DMS153 treated with DMSO at 0.1 percent for 48 hours (cell line): ENCODE results near the gene PRKAG2.
"Not testable (repeated sequence)": the region's sequence is repeated elsewhere in the genome, so short reads cannot be mapped to it uniquely, and the experiment has no call there.

Experiments
- DNase-seq: peaks from one replicate; lab custom pipeline; 2025; ENCODE audit not compliant: unreplicated experiment; lab: John Stamatoyannopoulos, UW

The PRKAG2 gene

DNA sequence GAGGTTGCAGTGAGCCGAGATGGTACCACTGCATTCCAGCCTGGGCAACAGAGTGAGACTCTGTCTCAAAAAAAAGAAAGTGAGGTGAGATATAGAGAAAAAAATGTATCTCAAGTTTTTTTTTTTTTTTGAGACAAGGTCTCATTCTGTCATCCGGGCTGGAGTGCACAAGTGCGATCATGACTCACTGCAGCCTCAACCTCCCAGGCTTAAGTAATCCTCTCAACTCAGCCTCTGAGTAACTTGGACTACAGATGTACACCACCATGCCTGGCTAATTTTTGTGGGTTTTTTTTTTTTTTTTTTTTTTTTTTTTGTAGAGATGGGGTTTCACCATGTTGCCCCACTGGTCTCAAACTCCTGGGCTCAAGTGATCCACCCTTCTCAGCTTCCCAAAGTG lies 303.9 kb downstream of the PRKAG2 start:
- not testable (repeated sequence) for DNase-seq

DNA sequence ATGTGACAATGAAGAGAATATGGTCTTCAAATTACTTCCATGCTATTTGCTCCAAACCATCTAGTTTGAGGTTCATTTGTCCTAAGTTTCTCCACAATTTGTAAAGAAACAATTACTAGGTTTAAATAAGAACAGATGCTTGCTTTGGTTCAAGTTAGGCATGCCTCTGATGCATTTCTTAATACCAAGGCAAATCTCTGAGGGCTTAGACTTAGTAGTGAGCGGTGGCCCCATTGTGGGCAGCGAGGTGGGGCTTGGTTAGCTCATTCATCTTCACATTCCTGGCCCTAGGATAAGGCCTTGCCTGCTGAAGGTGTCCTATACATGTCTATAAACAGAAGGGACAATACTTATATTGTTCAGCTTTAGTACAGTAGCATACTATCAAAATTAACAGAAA lies 304.8 kb downstream of the PRKAG2 start:
- no peak for DNase-seq

DNA sequence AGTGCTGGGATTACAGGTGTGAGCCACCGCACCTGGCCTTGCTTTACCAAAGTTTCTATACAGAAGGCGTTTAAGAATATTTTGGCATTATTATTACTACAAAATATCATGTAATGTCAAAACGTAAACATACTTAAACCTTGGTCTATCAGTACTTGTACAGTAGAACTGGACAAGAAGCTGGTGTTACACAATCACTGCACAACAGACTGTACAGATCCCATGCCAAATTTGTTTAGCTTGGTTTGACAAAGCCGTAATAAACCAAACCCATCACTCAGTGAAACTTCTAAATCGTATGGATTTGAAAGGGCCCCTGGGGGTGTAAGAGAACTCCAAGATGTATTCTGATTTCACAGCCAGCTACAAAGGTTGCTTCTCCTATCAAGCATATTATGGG lies 305.4 kb downstream of the PRKAG2 start:
- no peak for DNase-seq

DNA sequence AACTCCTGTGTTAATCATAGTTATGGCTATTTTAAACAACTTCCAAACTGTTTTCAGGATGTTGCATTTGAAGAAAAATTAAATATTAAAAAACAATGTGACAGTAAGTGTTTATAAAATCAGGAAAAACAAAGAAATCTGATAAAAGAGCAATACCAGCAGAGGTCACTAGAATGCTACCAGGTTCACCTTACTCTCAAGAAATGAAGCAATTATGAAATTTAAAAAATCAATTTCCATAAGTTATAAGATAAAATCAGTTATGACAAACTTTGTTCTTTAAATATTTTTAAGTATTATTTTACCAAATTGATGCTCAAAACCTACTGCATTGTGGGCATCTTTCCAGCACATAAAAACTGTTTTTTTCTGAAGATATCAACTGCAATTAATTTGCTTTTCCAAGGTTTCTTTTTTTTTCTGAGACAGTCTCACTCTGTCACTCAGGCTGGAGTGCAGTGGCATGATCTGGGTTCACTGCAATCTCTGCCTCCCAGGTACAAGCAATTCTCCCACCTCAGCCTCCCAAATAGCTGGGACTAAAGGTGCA lies 306.5 kb downstream of the PRKAG2 start:
- no peak for DNase-seq

DNA sequence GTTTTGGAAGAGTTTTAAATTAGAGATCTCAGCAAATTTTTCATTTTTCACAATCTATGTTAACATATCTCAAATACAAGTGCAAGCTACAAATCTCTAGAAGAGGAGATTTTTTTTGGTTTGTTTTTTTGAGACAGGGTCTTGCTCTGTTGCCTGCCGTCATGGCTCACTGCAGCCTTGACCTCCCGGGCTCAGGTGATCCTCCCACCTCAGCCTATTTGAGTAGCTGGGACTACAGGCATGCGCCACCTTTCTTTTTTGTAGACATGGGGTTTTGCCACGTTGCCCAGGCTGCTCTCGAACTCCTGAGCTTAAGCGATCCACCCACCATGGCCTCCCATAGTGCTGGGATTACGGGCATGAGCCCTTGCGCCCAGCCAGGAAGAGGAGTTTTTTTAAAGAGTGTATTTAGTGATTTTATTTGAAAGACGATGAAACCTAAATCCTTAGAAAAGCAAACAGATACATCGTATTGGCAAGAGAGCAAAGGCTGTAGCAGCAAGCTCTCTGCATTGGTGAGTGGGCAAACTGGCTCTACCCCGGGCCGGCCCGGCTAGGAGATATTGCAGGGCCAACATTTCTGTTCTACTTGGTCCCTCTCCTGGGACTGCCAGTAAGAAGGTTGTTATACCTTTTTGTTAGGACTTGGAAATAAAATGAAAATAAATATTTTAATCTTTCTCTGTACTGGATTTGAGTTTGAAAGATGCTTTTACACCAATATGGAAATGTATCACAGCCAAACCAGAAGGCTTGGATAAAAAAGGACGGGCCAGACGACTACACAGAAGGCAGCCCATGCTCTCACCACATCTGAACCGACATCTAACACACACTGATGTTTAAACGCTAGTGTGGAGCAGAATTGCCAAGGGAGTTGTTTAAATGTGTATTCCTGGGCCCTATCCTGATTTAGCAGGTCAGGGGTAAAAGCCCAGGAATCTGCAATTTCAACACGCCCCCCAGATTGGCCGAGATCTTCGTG lies 307.7 kb downstream of the PRKAG2 start:
- no peak for DNase-seq

DNA sequence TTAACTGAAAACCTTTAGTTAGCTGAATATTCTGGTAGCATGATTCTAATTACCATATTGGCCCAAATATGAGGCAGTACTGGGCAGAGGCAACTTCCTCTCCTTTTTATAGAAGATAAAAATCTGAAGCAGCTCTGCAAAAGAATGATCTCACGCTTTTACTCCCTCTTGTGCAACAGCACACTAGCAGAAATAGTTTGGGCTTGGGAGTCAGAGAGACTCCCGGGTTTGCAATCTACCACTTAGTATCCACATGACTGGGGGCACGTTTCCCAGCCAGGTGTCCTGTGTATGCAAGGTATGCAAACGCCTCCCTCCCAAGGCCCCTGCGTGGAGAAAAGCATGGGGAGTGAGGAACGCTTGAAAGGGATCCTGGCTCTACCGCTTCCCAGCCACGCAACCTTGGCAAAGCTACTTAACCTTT lies 310.0 kb downstream of the PRKAG2 start:
- no peak for DNase-seq

DNA sequence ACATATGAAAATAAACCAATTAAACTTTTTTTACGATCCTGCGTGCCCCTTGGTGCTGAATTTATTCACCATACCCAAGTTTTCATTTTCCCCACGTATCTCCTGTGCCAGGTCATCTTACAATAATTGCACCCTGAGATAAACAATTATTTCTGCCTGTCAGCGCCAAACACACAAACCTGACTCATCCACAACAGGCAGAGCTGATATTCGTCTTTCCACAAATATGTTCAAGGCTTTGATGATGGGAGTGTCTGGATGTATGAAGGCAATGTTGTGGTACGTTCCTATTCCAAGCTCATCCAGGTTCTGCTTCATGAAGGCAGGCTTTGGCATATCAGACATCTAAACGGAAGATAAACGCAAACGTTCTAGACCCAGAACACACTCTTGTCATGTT lies 311.4 kb downstream of the PRKAG2 start:
- DNase-seq, result no peak

DNA sequence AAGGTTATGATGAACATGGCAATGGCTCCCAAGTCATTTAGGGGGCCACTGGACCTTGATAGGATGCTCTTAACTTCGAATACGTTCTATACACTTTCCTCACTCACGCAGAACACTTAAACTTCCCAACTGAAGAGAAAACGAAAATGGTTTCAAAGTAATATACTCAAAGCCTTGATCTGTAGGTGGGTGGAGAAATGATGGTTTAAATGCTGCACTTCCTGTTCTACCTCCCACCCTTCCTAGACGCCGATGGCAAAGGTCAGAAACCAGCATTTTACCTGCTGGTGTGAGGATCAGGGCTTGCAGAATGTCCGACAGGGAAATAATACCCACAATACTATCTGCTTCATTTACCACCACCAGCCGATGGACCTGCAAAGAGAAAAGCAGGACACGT lies 316.7 kb downstream of the PRKAG2 start:
- DNase-seq, result no peak

DNA sequence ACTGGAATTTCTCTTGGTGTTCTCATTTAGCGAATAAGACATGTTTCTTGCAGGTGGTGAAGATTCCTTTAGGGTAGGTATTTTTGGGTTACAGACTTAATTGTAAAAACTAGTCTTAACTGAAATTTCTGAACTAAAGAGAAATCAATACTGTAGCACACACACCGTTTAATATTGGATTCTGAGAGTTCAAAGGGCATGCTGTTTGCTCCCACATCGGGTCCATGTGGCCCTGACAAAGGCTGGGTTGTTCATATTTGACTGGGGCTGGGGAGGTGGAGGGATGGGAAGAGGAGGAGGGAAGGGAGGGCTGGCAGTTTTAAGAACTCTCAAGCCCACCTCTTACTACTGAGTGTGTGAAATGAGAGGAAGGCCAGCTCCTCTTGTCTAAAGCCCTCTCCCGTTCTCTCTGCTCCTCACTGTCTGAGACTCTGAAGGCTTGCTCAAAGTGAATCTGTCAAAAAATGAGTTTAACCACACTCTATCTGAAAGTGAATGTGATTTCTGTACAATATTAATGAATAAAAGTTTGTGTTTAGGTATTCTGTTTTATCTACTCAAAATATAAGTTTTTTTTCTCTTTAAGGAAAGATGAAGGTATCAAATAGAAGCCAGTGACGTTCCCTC lies 317.2 kb downstream of the PRKAG2 start:
- no peak for DNase-seq

DNA sequence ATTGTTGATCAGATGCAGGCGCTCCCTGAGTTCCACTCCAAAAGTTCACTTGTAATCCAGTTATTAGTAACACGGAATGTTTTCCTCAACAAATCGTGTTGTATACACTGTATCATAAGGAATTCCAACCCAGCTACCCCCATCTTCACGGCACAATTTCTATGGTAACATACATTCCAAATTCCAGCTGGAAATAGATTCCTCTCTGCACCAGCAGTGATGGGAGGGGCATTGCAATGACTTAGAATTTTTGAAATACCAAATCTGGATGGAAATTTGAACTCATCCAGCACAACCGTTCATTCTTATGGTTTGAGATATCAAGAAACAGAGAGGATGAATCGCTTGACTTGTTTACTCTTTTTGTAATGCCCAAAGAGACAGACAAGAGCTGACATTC lies 318.3 kb downstream of the PRKAG2 start:
- no peak for DNase-seq

DNA sequence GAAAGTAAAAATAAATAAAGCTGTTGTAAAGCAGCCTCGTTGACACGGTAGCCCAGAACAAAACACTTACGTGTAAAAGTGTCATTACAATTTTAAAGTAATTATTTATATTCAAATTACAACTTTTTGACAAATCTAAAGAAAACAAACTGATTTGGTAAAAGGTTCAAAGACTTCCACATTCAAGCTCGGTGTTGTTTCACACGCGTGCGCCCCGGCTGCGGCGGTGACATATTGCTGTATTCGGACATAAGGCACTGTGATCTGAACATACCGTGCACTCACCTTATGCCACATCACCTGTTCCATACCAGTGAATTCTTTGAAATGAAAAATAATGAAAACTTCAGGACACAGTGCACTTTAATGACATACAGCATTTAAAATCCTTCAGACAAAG lies 320.3 kb downstream of the PRKAG2 start:
- DNase-seq, result no peak

DNA sequence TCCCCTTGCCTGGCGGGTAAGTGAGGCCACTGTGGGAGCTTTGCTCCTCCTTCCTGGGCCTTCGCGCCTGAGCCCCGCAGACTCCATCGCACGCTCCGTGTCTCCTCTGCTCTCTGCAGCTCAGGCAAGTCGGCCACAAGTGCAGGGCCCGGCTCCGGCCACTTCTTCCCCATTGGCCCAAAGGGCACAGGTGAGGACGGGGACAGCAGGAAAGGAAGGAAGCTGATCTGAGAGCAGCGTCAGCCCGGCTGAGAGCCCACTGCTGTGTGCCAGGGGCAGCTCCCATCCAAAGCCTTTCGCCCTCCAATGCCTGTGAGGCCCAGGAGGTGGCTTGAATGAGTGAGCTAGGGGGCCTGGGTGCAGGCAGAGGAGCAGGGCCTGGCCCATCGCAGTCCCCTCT lies 323.6 kb downstream of the PRKAG2 start:
- no peak for DNase-seq

DNA sequence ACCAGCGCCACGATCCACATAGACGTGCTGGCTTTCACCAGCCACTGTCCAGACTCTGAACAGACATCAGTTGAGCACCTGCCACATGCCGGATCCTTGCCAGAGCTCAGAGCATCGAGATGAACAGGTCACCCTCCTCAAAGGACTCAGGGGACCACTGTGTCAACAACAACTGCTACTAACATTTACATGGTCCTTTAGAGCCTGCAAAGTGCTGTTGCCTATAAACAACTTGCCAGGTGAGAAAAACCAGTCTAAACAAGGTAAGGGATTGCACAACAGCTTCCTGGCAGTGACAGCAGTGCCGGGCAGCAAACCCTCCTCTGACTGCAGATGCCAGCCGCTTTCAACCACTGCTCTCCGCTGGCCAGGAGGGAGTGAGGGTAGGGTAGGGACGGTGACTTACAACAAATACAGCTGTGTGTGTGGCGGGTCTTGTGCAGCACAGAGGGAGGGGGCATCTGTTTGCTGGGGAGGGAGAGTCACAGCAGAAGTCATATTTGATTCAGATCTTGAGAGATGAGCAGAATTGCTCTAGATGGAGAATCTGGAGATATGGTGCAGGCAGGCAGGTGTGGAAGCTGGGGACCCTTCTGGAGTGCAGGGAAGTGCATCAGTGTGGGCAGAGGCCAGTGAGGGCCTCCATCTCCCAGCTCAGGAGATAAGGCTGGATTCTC lies 324.4 kb downstream of the PRKAG2 start:
- DNase-seq, result peak; percentile 95

DNA sequence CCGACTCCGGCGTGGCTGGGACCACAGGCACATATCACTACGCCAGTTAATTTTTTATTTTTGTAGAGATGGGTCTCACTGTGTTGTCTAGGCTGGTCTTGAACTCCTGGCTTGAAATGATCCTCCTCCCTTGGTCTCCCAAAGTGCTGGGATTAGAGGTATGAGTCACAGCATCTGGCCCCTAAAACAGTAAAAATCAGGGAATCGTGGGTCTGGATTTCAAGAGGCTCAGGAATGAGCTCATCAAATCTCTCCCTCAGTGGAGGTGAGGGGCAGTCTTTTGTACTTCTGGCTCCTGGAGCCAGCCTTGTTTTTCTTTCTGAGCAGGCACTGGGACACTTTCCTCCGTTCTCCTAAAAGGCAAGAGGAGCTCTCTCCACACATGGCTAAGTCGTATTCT lies 325.1 kb downstream of the PRKAG2 start:
- DNase-seq, result no peak

DNA sequence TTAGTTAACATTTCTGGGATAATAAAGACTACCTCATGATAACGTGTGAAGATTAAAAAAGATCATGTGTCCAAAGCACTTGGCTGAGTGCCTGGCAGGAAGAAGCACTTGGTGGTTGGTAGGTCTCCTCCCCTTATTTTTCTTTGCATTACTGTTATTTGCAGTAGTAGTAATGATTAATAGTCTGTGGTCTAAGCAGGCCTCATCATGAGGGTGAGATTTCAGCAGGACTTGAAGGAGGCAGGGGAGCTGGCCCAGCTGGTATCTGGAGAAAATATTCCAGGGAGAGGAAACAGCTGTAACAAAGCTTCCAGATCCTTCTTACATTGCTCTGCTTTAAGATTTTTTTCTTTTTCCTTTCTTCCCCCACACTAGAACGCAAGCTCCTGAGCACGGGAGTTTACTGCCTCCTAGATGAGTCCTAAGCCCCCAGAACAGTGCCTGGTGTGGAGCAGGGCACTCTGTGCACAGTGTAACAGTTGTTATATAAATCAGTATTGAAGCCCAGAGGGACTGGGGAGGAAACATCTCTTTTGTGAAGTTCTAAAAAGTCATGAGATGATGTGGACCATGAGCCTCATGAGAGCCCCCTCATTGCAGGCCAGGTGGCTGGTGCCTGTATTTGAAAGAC lies 326.1 kb downstream of the PRKAG2 start:
- no peak for DNase-seq

DNA sequence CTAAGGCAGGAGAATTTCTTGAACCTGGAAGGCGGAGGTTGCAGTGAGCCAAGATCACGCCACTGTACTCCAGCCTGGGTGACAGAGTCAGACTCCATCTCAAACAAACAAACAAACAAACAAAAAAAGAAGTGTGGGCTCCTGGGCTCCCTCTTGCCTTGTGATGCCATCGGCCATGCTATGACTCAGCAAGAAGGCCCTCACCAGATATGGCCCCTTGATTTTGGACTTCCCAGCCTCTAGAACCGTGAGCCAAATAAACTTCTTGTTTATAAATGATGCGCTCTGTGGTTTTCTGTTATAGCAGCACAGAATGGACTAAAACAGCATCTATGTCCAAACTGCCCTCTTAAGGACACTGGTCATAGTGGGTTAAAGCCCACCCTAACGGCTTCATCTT lies 327.3 kb downstream of the PRKAG2 start:
- DNase-seq, result no peak

DNA sequence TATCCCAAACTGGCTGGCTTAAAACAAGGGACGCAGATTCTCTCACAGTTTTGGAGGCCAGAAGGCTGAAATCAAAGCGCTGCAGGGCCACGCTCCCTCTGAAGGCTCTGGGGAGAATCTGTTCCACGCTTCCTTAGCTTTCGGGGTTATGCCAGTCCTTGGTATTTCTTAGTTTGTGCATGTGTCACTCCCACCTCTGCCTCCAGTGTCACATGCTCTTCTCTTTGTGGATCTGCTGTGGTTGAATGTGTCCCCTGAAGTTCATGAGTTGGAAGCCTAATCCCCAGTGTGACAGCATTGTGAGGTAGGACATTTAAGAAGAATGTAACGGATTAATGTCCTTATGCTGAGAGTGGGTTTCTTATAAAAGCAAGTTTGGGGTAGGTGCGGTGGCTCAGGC lies 327.8 kb downstream of the PRKAG2 start:
- no peak for DNase-seq

DNA sequence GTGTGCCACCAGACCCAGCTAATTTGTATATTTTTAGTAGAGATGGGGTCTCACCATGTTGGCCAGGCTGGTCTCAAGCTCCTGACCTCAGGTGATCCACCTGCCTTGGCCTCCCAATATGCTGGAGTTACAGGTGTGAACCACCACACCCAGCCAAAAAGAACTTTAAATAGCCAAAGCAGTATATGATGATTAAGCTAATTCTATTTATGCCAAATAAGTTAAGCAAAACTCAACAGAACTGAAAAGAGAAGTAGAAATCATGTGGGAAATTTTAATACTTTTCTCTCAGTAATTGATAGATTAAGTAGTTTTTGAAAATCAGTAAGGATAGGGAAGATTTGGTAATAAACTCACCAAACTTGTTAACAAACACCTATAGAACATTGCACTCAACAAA lies 332.7 kb downstream of the PRKAG2 start:
- no peak for DNase-seq

DNA sequence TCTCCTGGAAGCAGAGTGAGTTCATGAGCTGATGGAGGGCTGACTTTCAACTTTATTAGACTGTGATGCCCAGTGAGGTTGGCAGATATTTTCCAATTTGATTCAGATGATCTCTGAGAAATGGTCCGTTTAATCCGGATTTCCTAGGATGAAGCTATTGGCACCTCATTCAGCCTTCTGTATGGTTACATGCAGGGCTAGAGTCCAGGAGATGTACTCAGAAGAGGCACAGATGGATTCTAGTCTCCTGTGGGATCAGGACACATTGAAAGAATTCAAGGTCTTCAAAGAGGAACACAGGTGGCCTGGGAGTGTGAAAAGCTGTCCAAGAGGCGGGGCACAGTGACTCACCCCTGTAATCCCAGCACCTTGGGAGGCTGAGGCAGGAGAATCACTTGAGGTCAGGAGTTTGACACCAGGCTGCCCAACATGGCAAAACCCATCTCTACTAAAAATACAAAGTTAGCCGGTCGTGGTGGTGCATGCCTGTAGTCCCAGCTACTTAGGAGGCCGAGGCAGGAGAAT lies 334.2 kb downstream of the PRKAG2 start:
- no peak for DNase-seq

DNA sequence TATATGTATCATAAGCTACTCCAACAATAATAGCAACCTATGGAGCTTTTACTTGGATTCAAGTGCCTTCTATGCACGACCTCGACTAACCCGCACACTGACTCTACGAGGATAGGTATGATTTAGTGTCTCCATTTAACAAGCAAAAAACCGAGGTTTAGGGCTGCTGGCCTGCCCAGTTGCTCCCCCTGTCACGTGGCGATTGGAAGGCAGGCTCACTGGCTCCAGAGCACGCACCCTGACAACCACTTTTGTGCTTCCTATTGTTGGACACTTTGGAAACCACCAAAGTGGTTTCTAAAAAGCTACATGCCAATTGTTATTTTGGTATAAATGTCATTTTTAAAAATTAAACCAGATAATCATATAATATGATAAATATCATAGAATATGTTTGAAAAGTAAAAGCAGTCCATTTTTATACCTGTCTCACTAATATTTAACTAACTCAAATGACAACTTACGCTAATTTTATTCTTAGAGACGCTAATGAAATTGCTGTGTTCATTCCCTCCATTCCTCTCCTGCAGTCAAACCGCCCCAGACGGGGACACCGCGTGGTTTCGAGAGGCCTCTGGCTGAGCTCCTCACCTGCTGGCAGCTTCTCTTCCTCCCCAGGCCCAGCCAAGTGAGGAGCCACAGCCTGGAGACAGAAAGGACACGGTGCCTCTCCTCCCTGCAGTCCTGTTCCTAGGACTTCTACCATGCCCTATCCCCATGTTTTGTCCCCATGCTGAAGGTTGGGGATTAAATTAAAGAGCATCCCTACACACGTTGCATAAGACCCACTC lies 335.0 kb downstream of the PRKAG2 start:
- DNase-seq, result no peak
